Measurements from ENCODE around the gene ANAPC10.
A peak's percentile ranks its signal among the peaks of the same experiment; 100 is the strongest.

ANAPC10 gene

GRCh38 chr4:145075742-145076468 lies 22.1 kb downstream of the ANAPC10 start:
- no peak for FAIRE-seq
- DNase-seq (ENCODE audit: extremely low spot score, insufficient read length, low read depth): no peak

DNA sequence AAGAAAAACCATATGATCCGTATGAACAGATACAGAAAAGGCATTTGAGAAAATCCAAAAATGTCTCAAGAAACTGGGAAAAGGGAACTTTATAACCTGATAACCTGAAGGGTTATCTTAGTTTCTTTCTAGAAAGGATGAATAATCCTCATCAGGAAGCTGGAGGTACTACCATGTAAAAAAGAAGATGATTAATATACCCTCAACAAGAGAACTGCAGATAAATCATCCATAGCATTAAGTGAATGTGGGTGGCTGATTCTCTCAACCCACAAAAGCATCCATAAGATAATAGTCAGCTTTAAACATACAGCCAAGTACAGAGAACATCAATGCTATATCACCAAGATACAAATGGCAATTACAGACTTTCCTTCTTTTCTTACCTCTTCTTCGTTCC lies 26.4 kb downstream of the ANAPC10 start:
- DNase-seq (ENCODE audit: extremely low spot score, insufficient read length, low read depth): no peak
- FAIRE-seq: no peak

- DNase-seq (ENCODE audit: extremely low spot score, insufficient read length, low read depth) (no peak), FAIRE-seq (no peak)
These were observed 28.6 kb downstream of the ANAPC10 start for GRCh38 chr4:145069361-145069760.

GRCh38 chr4:145066063-145066501 lies 31.9 kb downstream of the ANAPC10 start:
- no peak for FAIRE-seq
- DNase-seq (ENCODE audit: extremely low spot score, insufficient read length, low read depth): no peak

GRCh38 chr4:145061318-145061920 lies 36.6 kb downstream of the ANAPC10 start:
- DNase-seq (ENCODE audit: extremely low spot score, insufficient read length, low read depth): no peak

DNA sequence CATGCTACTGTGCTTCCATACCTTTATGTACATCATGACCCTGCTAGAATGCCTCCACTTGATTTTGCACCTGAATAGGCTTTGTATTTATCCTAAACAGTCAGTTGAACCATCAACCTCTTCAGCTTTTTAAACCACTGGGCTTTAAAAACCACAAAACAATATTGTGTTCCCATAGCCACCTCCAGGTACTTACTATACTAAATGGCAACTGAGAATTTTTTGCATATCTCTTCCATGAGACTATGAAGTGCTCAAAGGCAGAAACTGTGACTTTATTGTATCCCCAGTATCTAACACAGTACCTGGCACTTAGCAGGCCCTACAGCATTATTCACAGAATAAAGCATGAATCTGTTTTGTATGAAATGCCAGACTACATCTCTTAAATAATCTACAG lies 39.7 kb downstream of the ANAPC10 start:
- DNase-seq (ENCODE audit: extremely low spot score, insufficient read length, low read depth): no peak
- no peak for FAIRE-seq

More at GRCh38 chr4:145061318-145061920, 36.6 kb downstream of the ANAPC10 start:
- peak; percentile 71 for FAIRE-seq

GRCh38 chr4:145056325-145057130 lies 41.5 kb downstream of the ANAPC10 start:
- FAIRE-seq (no peak), DNase-seq (ENCODE audit: extremely low spot score, insufficient read length, low read depth) (no peak)

DNA sequence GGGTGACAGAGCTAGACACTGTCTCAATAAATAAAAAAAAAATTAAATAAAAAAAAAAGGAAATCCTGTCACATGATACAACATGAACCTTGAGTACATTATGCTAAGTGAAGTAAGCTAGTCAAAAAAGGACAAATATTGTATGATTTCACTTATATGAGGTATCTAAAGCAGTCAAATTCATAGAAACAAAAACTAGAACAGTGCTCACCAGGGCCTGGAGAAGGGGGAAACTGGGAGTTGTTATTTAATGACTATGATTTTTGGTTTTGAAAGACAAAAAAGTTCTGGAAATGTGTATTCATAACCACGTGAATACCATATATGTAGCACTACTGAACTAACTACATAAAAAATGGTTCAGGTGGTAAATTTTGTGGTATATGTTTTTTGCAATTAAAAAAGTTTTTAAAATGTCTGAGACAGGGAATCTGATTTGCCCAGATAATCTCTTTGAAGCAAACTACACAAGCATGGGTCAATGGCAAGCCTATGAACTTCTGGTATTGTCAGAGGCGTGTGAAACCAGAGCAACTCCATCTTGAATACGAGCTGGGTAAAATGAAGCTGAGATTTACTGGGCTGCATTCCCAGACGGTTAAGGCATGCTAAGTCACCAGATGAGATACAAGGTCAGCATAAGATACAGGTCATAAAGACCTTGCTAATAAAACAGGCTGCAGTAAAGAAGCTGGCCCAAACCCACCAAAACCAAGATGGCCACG lies 42.3 kb downstream of the ANAPC10 start:
- FAIRE-seq (no peak), DNase-seq (ENCODE audit: extremely low spot score, insufficient read length, low read depth) (no peak)

DNA sequence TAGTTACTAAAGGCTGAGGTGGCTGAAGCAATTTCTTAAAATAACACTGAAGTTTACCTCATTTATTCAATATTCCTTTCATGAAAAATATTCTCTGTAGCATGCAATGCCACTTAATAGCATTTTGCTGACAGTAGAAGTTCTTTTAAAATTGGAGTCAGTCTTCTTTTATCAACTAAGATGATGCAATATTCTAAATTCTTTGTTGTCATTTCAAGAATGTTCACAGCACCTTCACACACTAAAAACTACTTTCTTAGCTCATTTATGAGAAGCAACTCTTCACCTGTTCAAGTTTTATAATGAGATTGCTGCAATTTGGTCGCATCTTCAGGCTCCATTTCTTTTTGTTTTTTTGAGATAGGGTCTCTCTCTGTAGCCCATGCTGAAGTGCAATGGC lies 48.8 kb downstream of the ANAPC10 start:
- FAIRE-seq (no peak), DNase-seq (ENCODE audit: extremely low spot score, insufficient read length, low read depth) (no peak)

DNA sequence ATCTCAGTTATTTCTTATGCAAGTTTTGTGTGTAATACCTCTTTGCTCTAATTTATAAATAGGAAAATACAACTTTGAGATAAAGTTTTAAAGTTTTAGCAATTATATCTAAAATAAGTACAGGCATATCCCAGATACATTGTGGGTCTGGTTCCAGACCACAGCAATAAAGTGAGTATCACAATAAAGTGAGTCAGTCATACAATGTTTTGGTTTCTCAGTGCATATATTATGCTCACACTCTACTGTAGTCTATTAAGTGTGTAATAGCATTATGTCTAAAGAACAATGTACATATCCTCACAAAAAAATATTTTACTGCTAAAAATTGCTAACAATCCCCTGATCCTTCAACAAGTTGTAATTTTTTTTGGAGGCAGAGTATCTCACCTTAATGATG lies 49.2 kb downstream of the ANAPC10 start:
- FAIRE-seq: no peak
- DNase-seq (ENCODE audit: extremely low spot score, insufficient read length, low read depth): no peak

DNA sequence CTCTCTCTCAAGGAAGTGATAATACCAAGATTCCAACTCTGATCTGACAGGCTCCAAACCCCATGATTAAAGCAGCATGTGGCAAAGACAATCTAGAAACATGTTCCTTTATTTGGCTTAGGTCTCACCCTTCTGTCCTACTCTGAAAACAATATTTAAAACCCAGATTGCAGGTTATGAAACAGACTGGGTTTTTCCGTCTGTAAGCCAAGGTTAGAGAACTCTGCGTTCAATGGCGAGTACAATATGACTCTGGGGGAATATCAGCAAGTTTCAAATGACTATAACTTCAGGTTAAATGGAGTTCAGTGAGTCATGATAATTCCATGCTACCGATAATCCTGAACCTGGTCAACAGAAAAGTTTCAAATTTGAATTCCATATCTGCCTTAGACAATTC lies 50.8 kb downstream of the ANAPC10 start:
- DNase-seq (ENCODE audit: extremely low spot score, insufficient read length, low read depth) (no peak), FAIRE-seq (peak; percentile 46)

DNA sequence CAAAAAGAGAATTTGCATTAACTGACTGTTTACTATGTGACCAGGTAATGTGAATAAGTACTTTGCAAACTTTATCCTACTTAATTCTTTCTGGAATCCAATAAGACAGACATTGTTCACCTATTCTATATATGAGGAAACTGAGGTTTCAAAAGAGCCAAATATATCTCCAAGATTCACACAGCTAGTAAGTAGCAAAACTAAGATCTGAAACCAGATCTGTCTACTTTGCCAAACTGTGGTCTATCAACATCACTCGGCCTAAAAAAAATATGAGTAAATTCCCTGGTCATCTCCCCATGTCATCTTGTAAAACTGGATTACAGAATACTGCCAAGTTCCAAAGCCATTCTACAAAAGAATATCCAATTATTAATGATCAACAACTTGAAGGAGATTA lies 52.8 kb downstream of the ANAPC10 start:
- FAIRE-seq (peak; percentile 36), DNase-seq (ENCODE audit: extremely low spot score, insufficient read length, low read depth) (no peak)

DNA sequence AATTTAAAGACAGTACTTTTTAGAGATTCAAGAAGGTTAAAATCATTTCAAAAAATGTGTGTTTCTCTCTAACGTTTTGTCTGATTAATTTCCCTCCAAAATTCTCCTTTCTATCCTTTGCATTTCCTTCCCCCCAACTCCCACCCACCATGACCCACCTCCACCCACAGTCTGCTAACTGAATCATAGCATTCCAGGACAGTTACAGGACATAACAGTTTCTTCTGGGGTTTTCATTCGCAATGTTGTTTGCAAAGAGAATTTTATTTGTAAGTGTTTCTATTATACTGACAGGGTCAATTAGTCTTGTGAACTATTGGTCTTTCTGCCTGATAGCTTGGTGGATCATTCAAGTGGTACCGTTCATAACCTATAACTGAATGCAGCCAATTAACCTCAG lies 53.7 kb downstream of the ANAPC10 start:
- no peak for DNase-seq (ENCODE audit: extremely low spot score, insufficient read length, low read depth)
- no peak for FAIRE-seq

- DNase-seq (ENCODE audit: extremely low spot score, insufficient read length, low read depth) (no peak), FAIRE-seq (no peak)
These were observed 54.7 kb downstream of the ANAPC10 start for GRCh38 chr4:145043306-145043705.

- DNase-seq (ENCODE audit: extremely low spot score, insufficient read length, low read depth) (no peak), FAIRE-seq (no peak)
These were observed 55.3 kb downstream of the ANAPC10 start for GRCh38 chr4:145042601-145043285.

DNA sequence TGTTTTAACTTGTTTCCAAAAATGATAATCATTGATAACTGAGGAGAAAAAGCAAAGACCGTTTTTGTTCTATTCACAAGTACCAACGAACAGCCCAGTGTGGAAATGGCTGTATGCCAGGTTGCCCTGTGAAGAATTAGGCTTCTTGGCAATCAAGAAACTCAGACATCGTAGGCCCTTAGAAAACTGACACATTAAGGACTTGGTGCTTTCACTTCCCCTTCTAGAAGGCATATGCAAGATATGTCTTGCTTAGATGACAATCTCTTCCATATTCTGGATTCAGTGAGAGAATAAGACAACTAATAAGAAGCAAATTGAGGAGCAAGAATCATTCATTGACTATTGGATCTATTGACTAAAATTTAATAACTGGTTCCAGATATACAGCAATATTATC lies 56.6 kb downstream of the ANAPC10 start:
- FAIRE-seq: peak; percentile 78
- DNase-seq (ENCODE audit: extremely low spot score, insufficient read length, low read depth): no peak

DNA sequence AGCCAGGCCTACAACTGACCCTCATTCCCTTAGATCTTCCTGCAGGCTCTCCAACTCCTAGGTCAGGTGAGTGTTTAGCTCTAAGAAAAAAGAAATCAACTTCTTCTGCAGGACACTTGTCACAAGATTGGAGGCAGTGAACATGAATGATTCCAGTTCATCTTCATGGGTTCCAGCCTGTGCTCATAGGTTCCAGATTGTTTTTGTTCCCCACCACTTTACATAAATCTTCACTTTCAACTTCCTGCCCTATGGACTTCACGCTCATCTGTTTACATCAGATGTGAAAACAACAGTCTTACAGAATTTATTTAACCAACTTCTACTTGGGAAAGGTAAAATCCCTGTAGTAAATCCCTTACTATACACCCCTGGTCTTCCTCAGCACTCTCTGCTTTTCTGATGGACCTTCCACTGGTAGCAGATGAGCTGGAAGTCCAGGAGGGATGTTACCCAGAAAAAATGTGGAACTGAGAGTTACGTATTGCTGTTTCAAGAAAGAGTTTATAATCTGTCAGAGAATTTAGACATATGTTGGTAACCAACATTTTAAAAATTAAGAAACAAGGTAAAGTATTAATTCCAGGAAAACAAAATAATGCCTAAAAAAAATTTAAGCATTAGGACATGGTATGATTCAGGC lies 62.4 kb downstream of the ANAPC10 start:
- FAIRE-seq: no peak
- no peak for DNase-seq (ENCODE audit: extremely low spot score, insufficient read length, low read depth)

GRCh38 chr4:145034727-145035211 lies 63.2 kb downstream of the ANAPC10 start:
- FAIRE-seq: no peak
- no peak for DNase-seq (ENCODE audit: extremely low spot score, insufficient read length, low read depth)

DNA sequence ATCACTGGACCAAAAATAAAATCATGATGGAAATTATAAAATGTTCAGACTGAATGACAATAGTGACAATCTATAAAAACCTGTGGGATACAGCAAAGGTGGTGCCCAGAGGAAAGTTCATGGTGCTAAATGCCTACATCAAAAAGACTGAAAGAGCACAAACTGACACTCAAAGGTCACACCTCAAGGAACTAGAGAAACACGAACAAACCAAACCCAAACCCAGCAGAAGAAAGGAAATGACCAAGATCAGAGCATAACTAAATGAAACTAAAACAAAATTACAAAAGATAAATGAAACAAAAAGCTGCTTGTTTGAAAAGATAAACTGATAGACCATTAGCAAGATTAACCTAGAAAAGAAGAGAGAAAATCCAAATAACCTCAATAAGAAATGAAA lies 78.7 kb downstream of the ANAPC10 start:
- DNase-seq (ENCODE audit: extremely low spot score, insufficient read length, low read depth) (no peak), FAIRE-seq (peak; percentile 85)

Data from GM18507 (cell line).